Fibroblast of skin of back (primary cell): ENCODE results near the gene STK33.
"Not testable (repeated sequence)": the region's sequence is repeated elsewhere in the genome, so short reads cannot be mapped to it uniquely, and the experiment has no call there.

Experiments
- DNase-seq: peaks from one replicate; pipeline ENCODE4 v3.0.0-alpha.2; 2013

The STK33 gene

DNA sequence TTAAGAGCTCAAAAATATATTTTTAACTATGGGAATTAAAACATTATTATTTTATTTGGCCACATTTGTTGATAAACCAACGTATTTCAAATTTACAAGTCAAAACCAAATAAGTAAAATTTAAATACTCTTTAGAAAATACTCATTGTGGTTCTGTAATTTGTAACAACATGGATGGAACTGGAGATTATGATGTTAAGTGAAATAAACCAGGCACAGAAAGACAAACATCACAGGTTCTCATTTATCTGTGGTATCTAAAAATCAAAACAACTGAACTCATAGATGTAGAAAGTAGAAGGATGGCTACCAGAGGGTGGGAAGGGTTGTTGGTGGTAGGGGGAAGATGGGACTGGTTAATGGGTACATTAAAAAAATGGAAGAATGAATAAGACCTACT, 50.8 kb downstream of the STK33 start:
- no peak for DNase-seq

DNA sequence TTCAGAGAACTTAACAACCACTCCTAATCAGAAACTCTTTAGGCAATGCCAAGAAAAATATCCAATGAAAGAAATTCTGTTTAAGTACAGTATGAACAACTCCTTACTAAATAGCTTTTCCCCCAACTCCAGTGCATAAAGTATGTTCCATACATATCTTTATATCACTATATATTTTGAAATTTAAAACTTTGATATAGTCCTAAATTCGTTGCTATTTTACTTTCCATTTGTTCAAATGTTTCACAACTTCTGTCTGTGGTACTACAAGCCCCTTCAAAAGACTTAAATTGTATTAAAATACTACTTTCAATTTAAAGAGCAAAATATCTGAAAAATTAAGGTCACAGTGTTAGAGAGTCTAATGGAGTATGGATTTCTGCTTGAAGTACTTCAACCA, 52.6 kb downstream of the STK33 start:
- DNase-seq: no peak

DNA sequence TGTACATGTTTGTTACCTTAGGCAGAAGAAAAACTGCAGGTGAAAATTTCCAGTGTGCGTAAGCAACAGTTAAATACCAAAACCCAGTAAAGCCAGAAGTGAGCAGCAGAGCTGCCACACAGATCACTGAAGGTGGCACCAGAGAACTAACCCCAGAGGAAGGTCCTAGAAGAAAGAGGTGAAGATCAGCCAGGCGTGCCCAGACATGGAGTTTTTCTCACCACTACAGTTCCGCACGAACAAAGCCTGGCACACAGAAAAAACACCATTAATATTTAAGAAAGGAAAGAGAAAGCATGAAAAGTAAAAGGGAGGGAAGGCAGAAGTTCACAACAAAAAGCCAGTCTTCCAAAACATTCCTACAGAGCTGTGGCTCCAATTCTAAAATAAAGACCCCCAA, 60.7 kb downstream of the STK33 start:
- DNase-seq: no peak

DNA sequence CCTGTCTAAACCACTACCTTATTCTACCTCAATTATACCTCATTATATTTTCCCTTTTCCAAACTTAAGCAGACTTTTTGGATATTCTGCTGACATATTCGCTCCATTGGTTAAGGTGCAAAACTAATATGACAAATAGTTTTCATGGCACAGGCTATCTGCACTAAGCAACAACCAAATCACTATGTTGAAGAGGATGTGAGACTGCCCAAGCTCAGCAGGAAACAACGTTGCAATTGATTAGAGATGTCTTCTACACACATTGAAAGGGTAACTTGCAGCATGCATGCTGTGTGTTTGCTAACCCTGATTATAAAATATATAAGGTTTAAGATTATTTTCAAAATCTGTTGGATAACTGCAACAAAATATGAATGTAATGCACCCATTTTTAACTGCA, 61.6 kb downstream of the STK33 start:
- DNase-seq: no peak

DNA sequence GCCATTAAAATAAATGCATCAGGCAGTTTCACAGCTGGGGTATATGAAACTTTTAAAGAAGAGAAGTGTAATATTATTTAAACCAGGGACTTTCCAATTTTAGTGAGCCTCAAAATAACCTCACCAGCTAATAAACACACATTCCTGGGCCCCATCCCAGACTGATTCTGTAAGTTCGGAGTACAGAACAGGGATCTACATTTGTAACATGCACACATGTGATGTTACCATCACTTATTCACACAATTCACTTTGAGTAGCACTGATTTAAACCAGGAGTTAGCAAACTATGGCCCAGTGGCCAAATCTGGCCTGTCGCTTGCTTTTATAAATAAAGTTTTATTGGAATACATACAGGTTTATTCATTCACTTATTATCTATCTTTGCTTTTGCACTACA, 62.0 kb downstream of the STK33 start:
- no peak for DNase-seq

DNA sequence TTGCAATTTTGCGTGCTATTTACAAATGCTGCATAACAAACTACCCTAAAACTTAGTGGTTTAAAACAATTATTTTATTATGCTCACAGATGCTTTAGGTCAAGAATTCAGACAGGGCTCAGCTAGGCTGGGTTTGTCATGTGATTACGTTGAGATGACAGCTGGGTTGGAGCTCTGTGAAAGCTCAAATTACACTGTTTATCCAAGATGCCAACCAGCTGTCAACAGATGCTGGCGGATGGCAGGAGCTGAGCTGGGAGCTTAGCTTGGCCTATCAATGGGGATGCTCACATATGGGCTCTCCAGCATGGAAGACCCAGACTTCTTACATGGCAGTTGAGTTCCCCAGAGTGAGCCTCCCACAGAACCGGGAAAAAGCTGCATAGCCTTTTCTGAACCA, 62.7 kb downstream of the STK33 start:
- DNase-seq: no peak

DNA sequence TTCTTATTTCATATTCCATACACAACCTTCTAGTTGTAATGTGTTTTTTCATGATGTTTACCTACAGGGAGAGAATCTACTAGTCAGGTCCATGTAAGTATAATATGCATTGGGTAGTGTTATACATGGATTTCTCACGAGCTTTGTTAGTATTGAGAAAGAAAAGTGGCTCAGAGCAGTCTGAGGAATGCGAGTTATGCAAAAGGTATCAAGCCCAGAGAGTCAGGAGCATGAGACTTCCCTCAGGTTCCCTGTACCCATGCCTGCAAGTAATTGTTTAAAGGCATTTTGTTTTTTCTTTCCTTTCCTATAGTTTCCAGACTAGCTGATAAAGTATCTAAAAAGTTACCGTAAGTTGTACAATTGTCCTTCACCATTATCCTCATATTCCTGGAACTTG, 66.1 kb downstream of the STK33 start:
- DNase-seq: no peak

DNA sequence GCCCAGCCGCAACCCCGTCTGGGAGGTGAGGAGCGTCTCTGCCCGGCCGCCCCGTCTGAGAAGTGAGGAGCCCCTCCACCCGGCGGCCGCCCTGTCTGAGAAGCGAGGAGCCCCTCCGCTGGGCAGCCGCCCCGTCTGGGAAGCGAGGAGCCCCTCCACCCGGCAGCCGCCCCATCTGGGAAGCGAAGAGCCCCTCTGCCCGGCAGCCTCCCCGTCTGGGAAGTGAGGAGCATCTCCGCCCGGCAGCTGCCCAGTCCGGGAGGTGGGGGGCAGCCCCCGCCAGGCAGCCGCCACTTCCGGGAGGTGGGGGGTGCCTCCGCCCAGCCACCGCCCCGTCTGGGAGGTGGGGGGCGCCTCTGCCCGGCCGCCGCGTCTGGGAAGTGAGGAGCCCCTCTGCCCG, 70.6 kb downstream of the STK33 start:
- DNase-seq: no peak

DNA sequence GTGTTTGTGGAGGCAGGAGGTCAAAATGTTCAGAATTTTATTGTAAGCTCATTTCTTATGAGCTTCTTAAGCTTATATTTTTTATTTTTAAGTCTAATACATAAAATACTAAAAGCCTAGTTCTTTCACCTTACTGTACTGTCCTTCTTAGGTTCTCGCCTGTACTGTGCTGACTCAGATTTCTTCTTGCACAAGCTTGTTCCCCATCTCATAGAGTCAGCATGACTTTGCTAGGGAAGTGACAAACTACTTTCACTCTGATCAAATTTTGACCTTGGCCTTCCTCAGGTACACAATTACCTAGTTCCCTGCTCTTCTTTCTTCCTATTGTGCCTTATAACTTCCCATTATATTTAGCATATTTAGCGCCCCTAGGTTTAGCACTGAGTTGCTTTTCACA, 81.5 kb downstream of the STK33 start:
- no peak for DNase-seq

DNA sequence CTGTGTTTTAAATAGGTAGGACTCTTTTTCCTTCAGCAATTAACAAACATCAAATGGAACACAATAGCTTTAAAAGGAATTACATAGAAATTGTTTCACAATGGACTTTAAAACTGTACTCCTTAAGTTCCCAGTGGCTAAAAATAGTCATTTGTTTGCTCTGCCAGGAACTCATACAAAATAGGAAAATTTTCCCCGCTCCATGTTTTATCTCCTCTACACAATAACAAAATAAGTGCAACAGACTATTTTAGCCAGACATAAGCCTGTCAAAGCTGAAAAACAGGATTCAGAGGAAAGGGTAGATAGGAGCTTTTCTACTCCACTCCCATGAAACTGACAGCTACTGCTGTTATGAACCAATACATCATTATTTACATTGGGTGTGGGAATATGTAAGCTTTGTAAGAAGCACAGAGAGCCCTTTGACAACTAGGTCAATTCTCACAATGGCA, 90.1 kb downstream of the STK33 start:
- no peak for DNase-seq

DNA sequence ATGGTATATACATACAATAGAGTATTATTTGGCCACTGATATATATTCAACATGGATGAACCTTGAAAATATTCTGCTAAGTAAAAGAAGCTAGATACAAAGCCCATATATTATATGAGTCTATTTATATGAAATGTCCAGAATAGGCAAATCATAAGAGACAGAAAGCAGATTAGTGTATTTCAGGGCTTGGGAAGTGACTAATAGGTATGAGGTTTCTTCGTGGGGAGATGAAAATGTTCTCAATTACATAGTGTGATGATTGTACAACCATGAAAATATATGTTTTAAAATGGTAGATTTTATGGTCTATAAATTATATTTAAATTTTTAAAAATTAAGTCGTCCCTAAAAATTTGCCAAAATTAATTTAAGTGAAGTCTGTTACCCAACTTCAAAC, 92.2 kb downstream of the STK33 start:
- peak; percentile 53 for DNase-seq

DNA sequence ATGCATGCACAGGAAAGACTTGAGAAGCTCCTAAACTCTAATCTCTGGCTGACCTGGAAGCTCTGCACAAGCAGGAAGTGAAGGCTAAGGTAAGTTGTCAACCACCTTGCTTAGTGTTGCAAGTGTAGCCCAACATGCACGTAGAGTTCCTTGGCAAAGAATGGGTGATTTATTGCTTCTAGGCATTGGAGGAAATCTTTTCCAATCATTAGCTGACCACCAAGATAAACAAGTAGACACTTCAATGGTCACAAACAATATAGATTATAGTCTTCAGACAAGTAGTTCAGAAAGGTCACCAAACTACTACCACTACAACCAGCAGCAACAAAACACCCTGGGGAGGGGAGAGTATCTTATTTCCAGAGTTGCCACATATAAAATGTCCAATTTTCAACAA, 105.6 kb downstream of the STK33 start:
- no peak for DNase-seq

DNA sequence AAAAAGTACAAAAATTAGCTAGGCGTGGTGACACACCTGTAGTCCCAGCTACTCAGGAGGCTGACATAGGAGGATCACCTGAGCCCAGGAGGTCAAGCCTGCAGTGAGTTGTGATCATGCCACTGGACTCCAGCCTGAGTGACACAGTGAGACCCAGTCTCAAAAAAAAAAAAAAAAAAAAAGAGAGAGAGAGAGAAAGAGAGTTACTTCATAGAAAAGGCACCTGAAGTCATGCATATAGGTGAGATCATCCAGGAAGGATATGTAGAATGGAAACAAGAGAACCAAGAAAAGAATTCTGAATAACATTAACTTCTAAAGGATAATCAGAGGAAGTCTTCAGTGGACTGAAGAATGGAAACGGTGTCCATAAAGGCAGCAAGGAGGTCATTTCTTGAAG, 106.8 kb downstream of the STK33 start:
- DNase-seq: no peak

DNA sequence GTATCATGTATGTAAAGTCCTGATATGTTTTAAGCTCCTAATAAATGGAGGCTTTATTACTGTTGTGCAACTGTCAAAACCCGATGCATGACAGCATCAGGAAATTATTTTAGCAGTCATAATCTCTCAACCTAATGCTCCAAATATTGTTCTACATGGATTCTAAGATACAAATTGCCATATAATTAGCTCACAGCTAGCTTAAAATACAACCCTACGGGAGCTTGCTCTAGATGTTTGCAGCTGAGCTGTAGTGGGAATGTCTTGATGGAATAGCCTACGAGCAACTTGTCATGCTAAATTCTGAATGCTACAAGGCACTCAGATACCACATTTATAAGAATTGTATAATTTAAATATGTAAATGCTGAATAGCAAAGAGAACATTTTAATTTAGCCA, 109.8 kb downstream of the STK33 start:
- no peak for DNase-seq

DNA sequence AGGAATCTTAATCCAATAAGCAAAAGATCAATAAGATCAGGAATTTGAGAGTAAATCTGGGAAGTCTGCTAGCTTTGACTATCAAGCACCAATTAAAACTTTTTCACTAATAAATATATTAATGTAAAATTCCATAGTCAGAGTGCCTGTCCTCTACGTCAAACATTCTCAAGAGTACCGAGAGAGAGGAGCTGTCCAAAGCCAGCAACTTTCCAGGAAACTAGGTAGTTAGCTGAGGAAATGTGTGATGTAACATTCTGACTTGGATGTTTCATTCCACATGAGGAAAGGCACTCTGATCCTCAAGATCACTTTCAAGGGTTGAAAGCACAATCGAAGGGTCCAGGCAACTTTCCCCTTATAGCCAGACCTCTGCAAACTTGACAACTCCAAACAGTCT, 113.2 kb downstream of the STK33 start:
- DNase-seq: no peak

DNA sequence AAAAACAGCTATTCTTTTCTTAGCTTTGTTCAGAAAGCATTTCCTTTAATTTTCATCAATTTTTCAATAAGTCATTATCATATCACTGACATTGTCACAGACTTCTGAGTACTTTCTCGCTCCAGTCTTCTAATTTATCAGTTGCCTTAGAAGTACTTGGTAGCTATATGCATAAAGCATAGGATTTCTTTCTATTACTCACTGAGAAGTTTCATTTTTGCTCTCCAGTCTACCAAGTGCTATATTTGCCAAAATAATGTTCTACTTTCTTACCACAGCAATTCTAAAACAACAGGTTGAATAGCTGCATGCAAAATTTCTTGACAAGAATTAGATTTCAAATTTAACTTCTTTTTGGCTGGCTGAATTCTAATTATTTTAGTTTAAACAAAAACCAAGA, 116.3 kb downstream of the STK33 start:
- no peak for DNase-seq

DNA sequence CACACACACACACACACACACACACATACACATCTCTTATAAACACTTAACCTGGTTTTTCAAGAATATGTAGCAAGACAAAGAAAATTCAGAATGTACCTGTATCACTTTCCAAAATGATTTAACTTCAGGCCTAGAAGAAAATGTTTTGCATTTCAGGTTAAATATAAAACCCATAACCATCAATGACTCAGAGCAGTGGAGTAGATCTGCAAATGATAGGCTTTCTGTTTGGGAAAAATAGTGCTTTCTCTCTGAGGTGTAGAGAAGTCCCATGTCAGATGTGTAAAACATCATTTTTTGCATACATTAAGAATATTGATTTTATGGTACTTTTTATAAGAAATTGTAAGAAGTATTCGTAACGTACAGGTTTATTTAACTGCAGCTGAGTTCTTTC, 116.9 kb downstream of the STK33 start:
- no peak for DNase-seq

DNA sequence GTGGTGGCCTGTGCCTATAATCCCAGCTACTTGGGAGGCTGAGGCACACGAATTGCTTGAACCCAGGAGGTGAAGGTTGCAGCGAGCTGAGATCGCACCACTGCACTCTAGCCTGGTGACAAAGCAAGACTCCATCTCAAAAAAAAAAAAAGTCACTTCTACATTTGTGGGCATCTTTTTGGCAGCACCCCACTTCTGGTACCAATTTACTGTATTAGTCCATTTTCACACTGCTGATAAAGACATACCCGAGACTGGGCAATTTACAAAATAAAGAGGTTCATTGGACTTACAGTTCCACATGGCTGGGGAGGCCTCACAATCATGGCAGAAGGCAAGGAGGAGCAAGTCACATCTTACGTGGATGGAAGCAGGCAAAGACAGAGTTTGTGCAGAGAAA, 126.2 kb downstream of the STK33 start:
- DNase-seq: not testable (repeated sequence)

DNA sequence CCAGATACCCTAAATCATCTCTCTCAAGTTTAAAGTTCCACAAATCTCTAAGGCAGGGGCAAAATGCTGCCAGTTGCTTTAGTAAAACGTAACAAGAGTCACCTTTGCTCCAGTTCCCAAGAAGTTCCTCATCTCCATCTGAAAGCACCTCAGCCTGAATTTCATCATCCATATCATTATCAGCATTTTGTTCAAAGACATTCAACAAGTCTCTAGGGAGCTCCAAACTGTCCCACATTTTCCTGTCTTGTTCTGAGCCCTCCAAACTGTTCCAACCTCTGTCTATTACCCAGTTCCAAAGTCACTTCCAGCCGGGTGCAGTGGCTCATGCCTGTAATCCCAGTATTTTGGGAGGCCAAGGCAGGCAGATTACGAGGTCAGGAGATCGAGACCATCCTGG, 126.7 kb downstream of the STK33 start:
- not testable (repeated sequence) for DNase-seq

DNA sequence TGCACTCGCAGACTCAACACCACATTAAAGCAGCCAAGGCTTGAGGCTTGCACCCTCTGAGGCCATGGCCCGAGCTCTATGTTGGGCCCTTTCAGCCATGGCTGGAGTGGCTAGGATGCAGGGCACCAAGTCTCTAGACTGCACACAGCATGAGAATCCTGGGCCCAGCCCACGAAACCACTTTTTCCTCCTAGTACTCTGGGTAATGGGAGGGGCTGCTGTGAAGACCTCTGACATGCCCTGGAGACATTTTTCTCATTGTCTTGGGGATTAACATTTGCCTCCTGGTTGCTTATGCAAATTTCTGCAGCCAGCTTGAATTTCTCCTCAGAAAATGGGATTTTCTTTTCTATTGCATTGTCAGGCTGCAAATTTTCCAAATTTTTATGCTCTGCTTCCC, 127.1 kb downstream of the STK33 start:
- DNase-seq: not testable (repeated sequence)

DNA sequence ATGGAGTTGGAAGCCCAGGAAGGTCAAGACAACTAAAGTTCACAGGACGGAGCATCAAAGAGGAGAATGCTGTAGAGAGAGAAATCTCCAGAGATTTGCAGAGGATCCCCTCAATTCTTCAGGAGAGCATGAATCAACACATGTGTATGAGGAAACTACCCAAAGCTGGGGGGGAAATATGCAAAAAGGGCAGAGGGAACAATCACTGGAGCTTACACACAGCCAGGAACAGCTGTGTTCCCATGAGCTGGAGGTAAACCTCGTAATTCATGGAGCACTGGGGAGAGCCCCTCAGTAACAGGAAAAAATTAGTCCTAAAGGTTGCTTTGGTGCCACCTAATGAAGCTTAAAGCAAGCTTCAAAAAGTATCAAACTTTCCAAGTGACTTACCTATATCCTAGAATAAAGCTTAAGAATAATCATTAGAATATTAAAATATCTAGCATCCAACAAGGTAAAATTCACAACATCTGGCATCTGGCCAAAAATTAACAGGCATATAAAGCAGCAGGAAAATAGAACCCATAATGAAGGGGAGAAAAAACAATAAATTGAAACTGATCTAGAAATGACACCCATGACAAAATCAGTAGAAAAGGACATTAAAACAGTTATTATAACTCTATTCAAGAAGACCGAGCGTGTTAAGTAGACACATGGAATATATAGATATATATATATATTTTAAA, 134.2 kb downstream of the STK33 start:
- DNase-seq: no peak

DNA sequence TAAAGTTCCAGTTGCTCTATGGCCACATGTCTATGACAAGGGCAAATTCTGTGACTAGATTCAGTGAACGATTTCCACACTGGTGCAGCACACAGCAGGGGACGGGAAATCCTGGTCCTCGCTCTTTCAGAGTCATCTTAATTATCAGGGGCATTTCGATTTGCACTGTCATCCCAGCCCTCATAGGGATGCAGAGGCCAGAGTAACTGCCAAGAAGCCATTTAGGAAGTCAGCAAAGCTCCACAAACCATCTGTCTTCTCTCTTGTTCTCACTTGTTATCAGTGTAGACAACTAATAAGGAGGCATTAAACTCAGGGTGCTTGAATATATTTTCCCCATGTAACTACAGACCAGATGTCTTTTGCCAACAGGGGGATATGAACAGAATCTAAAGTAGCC, 151.7 kb downstream of the STK33 start:
- peak; percentile 47 for DNase-seq

DNA sequence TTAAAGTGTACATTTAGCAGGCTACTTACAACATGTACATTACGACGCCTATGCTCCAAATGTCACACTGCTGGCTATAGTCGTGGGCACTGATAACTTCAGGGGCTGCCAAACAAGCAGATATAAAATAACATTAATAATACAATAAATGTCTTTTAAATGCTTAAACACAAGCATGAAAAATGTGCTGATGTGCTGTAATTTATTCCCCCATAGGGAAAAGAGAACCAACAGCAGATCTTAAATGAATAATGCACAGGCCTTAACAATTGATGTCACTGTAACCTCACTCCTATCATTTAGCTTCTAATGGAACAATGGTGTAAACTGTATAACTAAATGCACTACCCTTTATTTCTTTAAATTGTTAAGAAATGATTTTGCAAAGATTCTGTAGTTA, 153.4 kb downstream of the STK33 start:
- DNase-seq: no peak

DNA sequence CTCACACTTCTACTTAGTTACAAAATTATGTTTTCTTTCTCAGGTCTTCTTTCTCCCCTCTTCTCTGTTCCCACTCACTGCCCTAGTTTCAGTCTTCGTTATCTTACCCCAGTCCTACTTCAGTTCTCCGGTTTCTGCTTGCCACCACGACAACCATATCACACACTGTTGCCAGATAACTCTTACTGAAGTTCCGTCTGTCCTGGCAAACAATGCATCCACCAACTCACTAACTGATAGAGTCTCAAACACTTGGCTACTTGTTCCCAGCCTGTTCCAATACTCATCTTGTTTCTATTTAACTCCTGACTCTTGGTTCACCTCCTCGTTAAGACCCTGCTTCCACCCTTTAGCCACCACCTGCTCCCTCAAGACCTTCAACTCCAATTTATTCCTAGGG, 164.5 kb downstream of the STK33 start:
- no peak for DNase-seq

DNA sequence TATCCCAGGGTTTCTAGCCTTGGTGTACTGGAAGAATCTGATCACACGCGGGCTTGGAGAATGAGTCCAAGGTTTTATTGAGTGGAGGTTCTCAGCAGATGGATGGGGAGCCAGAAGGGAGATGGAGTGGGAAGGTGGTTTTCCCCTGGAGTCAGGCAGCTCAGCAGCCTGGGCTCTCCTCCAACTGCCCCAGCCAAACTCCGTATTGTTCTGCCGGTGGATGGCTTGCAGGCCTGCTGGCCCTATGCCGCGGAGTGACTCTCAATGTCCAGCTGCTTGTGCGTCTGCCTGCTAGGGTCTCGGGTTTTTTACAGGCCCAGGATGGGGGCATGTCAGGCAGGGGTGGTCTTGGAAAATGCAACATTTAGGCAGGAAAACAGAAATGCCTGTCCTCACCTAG, 168.0 kb downstream of the STK33 start:
- no peak for DNase-seq
